Measurements from ENCODE around the gene EPM2A. TPM values are rescaled to one million over a fixed set of nuclear protein-coding genes. Genes with fewer than 3 reads are reported as not detected.
"Not testable (repeated sequence)": the region's sequence is repeated elsewhere in the genome, so short reads cannot be mapped to it uniquely, and the experiment has no call there.

EPM2A gene
- total RNA-seq, 1 experiment from 2014 or later, result 6.4 TPM

DNA sequence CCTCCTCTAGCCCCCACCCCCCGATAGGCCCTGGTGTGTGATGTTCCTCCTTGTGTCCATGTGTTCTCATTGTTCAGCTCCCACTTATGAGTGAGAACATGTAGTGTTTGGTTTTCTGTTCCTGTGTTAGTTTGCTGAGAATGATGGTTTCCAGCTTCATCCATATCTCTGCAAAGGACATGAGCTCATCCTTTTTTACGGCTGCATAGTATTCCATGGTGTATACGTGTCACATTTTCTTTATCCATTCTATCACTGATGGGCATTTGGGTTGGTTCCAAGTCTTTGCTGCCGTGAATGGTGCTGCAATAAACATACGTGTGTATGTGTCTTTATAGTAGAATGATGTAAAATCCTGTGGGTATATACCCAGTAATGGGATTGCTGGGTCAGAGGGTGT lies 4.4 kb upstream of the EPM2A start:
- H4K20me1 ChIP-seq (ENCODE audit: insufficient read depth); H3K36me3 ChIP-seq (ENCODE audit: control insufficient read depth in 1 of 2, insufficient read depth in 2 of 2, low read length in 2 of 2); H3K79me2 ChIP-seq (ENCODE audit: insufficient read depth, low read length); DNase-seq (ENCODE audit: low read depth, low spot score); H3K27me3 ChIP-seq (ENCODE audit: insufficient read depth, low read length); H3K4me2 ChIP-seq (ENCODE audit: low read length); H3K9ac ChIP-seq (ENCODE audit: low read length); H3K4me3 ChIP-seq (replicated peaks in 1 of 2; ENCODE audit: low read depth in 1 of 2, low read length in 2 of 2); H3K9me3 ChIP-seq (ENCODE audit: control insufficient read depth in 1 of 2, insufficient read depth in 1 of 2, low read depth in 1 of 2, low read length in 2 of 2); CTCF ChIA-PET; RAD21 ChIA-PET (ENCODE audit: low non-redundant PET in 1 of 2, low total read pairs in 2 of 2, uncharacterized antibody in 2 of 2, unreplicated experiment in 2 of 2); ATAC-seq; H2AFZ ChIP-seq (ENCODE audit: low read depth, low read length, poor library complexity, severe bottlenecking); POLR2A ChIA-PET; H3K27ac ChIP-seq (ENCODE audit: low read depth, low read length); H3K9me2 ChIP-seq (ENCODE audit: insufficient read depth); BruUV-seq (replicated peaks): not testable (repeated sequence)
- intact Hi-C loops (cut with micrococcal nuclease), result loop anchor here (10.0 kb wide), 1 partner anchor 225 kb away; the partner anchor contains the start of gene SHPRH
- peaks cover 5 to 14% of the 10 kb centered on the region in 2 experiments for H3K4me1 ChIP-seq (ENCODE audit: control insufficient read depth in 1 of 2, insufficient read depth in 2 of 2, low read length in 2 of 2)

DNA sequence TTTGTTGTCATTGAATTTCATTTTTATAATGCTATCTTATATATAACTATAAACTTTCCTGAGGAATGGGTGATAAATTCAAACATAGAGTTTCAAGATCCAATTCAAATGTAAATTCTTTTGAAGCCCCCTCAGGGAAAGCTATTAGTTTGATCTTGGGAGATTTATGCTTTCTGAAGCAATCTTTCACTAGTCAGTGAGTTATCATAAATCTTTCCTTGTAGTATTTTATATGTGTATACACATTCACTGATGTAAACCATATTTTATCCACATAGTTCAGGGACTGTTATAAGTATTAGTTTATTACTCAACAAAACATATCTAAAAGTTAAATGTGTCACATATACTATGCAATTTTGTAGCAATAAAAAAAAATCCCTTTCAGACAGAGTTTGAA lies 2.9 kb upstream of the EPM2A start:
- TF ChIP-seq EZH2 (IDR thresholded peaks at IDR 0.05) (no peak), YY1 (IDR thresholded peaks at IDR 0.05; ENCODE audit: extremely low read depth, insufficient replicate concordance, low read depth, low read length) (no peak), EGR1 (IDR thresholded peaks at IDR 0.05; ENCODE audit: low read depth) (no peak), POLR2AphosphoS5 (IDR thresholded peaks at IDR 0.05; ENCODE audit: low read depth, low read length) (no peak), CBX3 (IDR thresholded peaks at IDR 0.05; ENCODE audit: low read depth) (no peak), RAD21 (IDR thresholded peaks at IDR 0.05; ENCODE audit: low read depth) (no peak), POLR2A (IDR thresholded peaks at IDR 0.05; ENCODE audit: borderline replicate concordance, extremely low read depth, insufficient read depth, insufficient read length) (no peak), ZFX (IDR thresholded peaks at IDR 0.05) (no peak)
- TF ChIP-seq, protein P1, sequence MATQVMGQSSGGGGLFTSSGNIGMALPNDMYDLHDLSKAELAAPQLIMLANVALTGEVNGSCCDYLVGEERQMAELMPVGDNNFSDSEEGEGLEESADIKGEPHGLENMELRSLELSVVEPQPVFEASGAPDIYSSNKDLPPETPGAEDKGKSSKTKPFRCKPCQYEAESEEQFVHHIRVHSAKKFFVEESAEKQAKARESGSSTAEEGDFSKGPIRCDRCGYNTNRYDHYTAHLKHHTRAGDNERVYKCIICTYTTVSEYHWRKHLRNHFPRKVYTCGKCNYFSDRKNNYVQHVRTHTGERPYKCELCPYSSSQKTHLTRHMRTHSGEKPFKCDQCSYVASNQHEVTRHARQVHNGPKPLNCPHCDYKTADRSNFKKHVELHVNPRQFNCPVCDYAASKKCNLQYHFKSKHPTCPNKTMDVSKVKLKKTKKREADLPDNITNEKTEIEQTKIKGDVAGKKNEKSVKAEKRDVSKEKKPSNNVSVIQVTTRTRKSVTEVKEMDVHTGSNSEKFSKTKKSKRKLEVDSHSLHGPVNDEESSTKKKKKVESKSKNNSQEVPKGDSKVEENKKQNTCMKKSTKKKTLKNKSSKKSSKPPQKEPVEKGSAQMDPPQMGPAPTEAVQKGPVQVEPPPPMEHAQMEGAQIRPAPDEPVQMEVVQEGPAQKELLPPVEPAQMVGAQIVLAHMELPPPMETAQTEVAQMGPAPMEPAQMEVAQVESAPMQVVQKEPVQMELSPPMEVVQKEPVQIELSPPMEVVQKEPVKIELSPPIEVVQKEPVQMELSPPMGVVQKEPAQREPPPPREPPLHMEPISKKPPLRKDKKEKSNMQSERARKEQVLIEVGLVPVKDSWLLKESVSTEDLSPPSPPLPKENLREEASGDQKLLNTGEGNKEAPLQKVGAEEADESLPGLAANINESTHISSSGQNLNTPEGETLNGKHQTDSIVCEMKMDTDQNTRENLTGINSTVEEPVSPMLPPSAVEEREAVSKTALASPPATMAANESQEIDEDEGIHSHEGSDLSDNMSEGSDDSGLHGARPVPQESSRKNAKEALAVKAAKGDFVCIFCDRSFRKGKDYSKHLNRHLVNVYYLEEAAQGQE (IDR thresholded peaks at IDR 0.05; ENCODE audit: low read depth), result no peak
- Histone ChIP-seq H4K20me1 (ENCODE audit: insufficient read depth) (no peaks in the 10 kb centered on the region), H3K9me2 (ENCODE audit: insufficient read depth) (no peaks in the 10 kb centered on the region), H3K27ac (ENCODE audit: low read depth, low read length) (no peak overlapping the region), H3K79me2 (ENCODE audit: insufficient read depth, low read length) (no peaks in the 10 kb centered on the region), H2AFZ (ENCODE audit: low read depth, low read length, poor library complexity, severe bottlenecking) (no peak overlapping the region), H3K4me1 (ENCODE audit: control insufficient read depth in 1 of 2, insufficient read depth in 2 of 2, low read length in 2 of 2) (peaks cover 10 to 22% of the 10 kb centered on the region in 2 experiments), H3K36me3 (ENCODE audit: control insufficient read depth in 1 of 2, insufficient read depth in 2 of 2, low read length in 2 of 2) (no peaks in the 10 kb centered on the region), H3K27me3 (ENCODE audit: insufficient read depth, low read length) (no peaks in the 10 kb centered on the region), H3K4me3 (replicated peaks in 1 of 2; ENCODE audit: low read depth in 1 of 2, low read length in 2 of 2) (no peak overlapping the region), H3K4me2 (ENCODE audit: low read length) (no peak overlapping the region), H3K9ac (ENCODE audit: low read length) (no peak overlapping the region), H3K9me3 (ENCODE audit: control insufficient read depth in 1 of 2, insufficient read depth in 1 of 2, low read depth in 1 of 2, low read length in 2 of 2) (no peaks in the 10 kb centered on the region)
- DNase-seq (ENCODE audit: low read depth, low spot score) (no peak), ATAC-seq (no peak)
- BruUV-seq (replicated peaks), result no TSS peak
- POLR2A ChIA-PET, result no interaction called here
- RAD21 ChIA-PET (ENCODE audit: low non-redundant PET in 1 of 2, low total read pairs in 2 of 2, uncharacterized antibody in 2 of 2, unreplicated experiment in 2 of 2), result no interaction called here
- intact Hi-C loops (cut with micrococcal nuclease), result loop anchor here (10.0 kb wide), 1 partner anchor 227 kb away; the partner anchor contains the start of gene SHPRH
- CTCF ChIA-PET, result no interaction called here
